Spleen (tissue), 11 donors: ENCODE data around the gene BNIP3. TPM values are rescaled to one million over a fixed set of nuclear protein-coding genes. Genes with fewer than 3 reads are reported as not detected.

ENCODE experiments used
- DNase-seq: peaks from one replicate; pipeline ENCODE4 v3.0.0-alpha.2; 2020
- H3K27ac ChIP-seq, 8 donors: fragments of 200-600 bp; sonication (generic) in 7 of 8; 1 replicate in 4 of 8; 2 replicates in 4 of 8; pipeline versions ENCODE4 v1.5.0 to v1.8.0; 2016 to 2021; ENCODE audit warnings: inconsistent platforms in 4 of 8, mild to moderate bottlenecking in 4 of 8, moderate library complexity in 1 of 8
- H3K27me3 ChIP-seq, 7 donors: fragments of 200-600 bp; sonication (generic) in 6 of 7; replicated peaks in 1 of 7; 1 replicate in 4 of 7; 2 replicates in 3 of 7; pipeline versions ENCODE4 v1.5.0 to v1.8.0; 2016 to 2021; ENCODE audit warnings: inconsistent platforms in 3 of 7, mild to moderate bottlenecking in 1 of 7
- H3K36me3 ChIP-seq, 6 donors: fragments of 200-600 bp; sonication (generic) in 5 of 6; 1 replicate in 4 of 6; 2 replicates in 2 of 6; pipeline versions ENCODE4 v1.5.0 to v1.8.0; 2016 to 2021; ENCODE audit warnings: inconsistent platforms in 2 of 6
- H3K4me1 ChIP-seq, 6 donors: fragments of 200-600 bp; sonication (generic) in 5 of 6; 1 replicate in 3 of 6; 2 replicates in 3 of 6; pipeline versions ENCODE4 v1.5.0 to v1.8.0; 2016 to 2021; ENCODE audit warnings: inconsistent platforms in 3 of 6
- H3K4me3 ChIP-seq, 8 donors: fragments of 200-600 bp; sonication (generic) in 7 of 8; 1 replicate in 4 of 8; 2 replicates in 4 of 8; pipeline versions ENCODE4 v1.5.0 to v1.8.0; 2016 to 2021; ENCODE audit warnings: inconsistent platforms in 4 of 8, mild to moderate bottlenecking in 4 of 8, moderate library complexity in 2 of 8
- H3K9me3 ChIP-seq, 8 donors: fragments of 200-600 bp; sonication (generic) in 7 of 8; 1 replicate in 4 of 8; 2 replicates in 4 of 8; pipeline versions ENCODE4 v1.5.0 to v1.8.0; 2016 to 2021; ENCODE audit warnings: inconsistent platforms in 4 of 8
- POLR2A ChIP-seq, 3 donors: fragments of 450-650 bp; IDR thresholded peaks; one replicate each; pipeline ENCODE4 v1.5.1; 2017; ENCODE audit warnings: antibody characterized with exemption in 3 of 3, mild to moderate bottlenecking in 1 of 3
- POLR2AphosphoS5 ChIP-seq, 3 donors: sonication (generic); formaldehyde crosslinking; IDR thresholded peaks; one replicate each; pipeline ENCODE4 v1.5.1; 2017; ENCODE audit warnings: antibody characterized with exemption in 3 of 3
- WGBS, 5 donors: extraction: QIAGEN DNeasy Blood & Tissue Kit in 3 of 5; methylation state at CpG; one replicate each; pipeline versions ENCODE4 v1.1.5 to v1.1.7; 2013 to 2018; 5-methylcytosine and 5-hydroxymethylcytosine counted together
- intact Hi-C: fragments of 100-400 bp; cut with DNase I; formaldehyde crosslinking; loops from one replicate; pipeline ENCODE4 v1.15.0; 2023; ENCODE audit warnings: low total_unique reads
- polyA plus RNA-seq, 3 donors: library from polyadenylated mRNA; stranded (reverse); fragments of 200-250 nt; gene quantifications; one replicate each; pipeline ENCODE4 v1.2.1, GENCODE V29; 2013
- total RNA-seq, 7 donors: library from RNA; depleted of rRNA in 3 of 7; stranded (reverse); fragments of >200 nt in 3 of 7; fragmentation: NEBNext Ultra II Directional in 4 of 7; extraction: Animal tissue kit (Norgen Biotek cat#: 25700) in 4 of 7; gene quantifications; one replicate each; pipeline versions ENCODE4 v1.1.0 to v1.2.1, GENCODE V29; 2016 to 2021
- TF ChIP-seq, protein P1 (sequence below), 11 experiments: fragments of 200-600 bp in 7 of 11; fragments of 450-650 bp in 4 of 11; sonication (generic) in 4 of 11; IDR thresholded peaks in 8 of 11; conservative IDR thresholded peaks in 3 of 11; 1 replicate in 7 of 11; 2 replicates in 4 of 11; pipeline versions ENCODE4 v1.4.0 to v1.8.0; 2016 to 2021; ENCODE audit warnings: antibody characterized with exemption in 11 of 11, inconsistent platforms in 4 of 11, mild to moderate bottlenecking in 1 of 11
- donor health status: healthy with polysubstance abuse.
- donor health status: DM: no; HTN: no; CAD: no; lungs with moderate emphysema.
- donor health status: DM: no; HTN: no; CAD: no.
- donor health status: Bipolar disorder and iron deficiency.
- donor health status: healthy.
- donor health status: DM: no; HTN: no; CAD: no.
- donor health status: DM: yes; HTN: yes; CAD: no.

BNIP3 gene
- total and polyA plus RNA-seq, 10 donors, result 4.2 to 42.6 (median 16.6) TPM

DNA sequence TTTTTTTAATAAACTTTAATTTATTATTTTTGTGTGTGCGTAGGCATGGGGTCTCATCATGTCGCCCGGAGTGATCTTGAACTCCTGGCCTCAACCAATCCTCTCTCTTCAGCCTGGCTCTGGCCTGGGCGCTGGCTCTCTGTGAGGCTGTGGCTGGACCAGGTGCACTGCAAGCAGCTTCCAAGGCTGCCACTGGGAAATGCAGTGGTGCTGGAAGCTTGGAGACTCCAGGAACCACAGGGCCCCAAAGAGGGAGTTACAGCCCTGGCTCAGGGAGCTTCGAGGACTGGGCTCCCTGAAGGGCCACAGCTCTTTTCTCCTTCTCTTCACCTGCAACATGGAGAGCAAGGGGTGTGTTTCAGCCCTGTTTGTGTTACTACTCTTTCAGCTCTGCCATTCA lies 36.7 kb upstream of the BNIP3 start:
- TF ChIP-seq, protein P1, sequence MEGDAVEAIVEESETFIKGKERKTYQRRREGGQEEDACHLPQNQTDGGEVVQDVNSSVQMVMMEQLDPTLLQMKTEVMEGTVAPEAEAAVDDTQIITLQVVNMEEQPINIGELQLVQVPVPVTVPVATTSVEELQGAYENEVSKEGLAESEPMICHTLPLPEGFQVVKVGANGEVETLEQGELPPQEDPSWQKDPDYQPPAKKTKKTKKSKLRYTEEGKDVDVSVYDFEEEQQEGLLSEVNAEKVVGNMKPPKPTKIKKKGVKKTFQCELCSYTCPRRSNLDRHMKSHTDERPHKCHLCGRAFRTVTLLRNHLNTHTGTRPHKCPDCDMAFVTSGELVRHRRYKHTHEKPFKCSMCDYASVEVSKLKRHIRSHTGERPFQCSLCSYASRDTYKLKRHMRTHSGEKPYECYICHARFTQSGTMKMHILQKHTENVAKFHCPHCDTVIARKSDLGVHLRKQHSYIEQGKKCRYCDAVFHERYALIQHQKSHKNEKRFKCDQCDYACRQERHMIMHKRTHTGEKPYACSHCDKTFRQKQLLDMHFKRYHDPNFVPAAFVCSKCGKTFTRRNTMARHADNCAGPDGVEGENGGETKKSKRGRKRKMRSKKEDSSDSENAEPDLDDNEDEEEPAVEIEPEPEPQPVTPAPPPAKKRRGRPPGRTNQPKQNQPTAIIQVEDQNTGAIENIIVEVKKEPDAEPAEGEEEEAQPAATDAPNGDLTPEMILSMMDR (IDR thresholded peaks at IDR 0.05 in 8 of 11, conservative IDR thresholded peaks at IDR 0.05 in 3 of 11), result no peak
- no peak for TF ChIP-seq POLR2A (IDR thresholded peaks at IDR 0.05)
- TF ChIP-seq POLR2AphosphoS5 (IDR thresholded peaks at IDR 0.05), result no peak

DNA sequence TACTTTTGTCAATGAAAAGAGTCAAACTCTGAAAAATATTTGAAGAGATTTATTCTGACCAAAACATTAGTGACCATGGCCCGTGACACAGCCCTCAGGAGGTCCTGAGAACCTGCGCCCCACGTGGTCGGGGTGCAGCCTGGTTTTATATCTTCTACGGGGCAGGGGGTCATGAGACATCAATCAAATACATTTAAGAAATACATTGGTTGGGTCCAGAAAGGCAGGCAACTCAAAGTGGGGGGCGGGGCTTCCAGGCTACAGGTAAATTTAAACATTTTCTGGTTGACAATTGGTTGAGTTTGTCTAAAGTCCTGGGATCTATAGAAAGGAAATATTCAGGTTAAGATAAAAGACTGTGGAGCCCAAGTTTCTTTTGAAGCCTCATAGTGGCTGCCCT lies 34.8 kb upstream of the BNIP3 start:
- Histone ChIP-seq H3K36me3 (no peaks in the 10 kb centered on the region), H3K9me3 (no peaks in the 10 kb centered on the region), H3K4me1 (no peaks in the 10 kb centered on the region), H3K4me3 (no peak overlapping the region), H3K27ac (no peak overlapping the region), H3K27me3 (no peaks in the 10 kb centered on the region)
- intact Hi-C loops, result no loop called here
- 79 to 89% (median 83%) methylated on average over 6 of the region's 6 CpGs for WGBS, 5 donors
- TF ChIP-seq POLR2A (IDR thresholded peaks at IDR 0.05) (no peak), POLR2AphosphoS5 (IDR thresholded peaks at IDR 0.05) (no peak)
- TF ChIP-seq, protein P1 (IDR thresholded peaks at IDR 0.05 in 8 of 11, conservative IDR thresholded peaks at IDR 0.05 in 3 of 11), result no peak
- no peak for DNase-seq

More for the DNA sequence above, 36.7 kb upstream of the BNIP3 start:
- WGBS, 5 donors, result 49 to 93% (median 89%) methylated on average over 5 of the region's 5 CpGs
- DNase-seq, result no peak
- H3K4me1 ChIP-seq, result peaks cover 0 to 16% (median 8%) of the 10 kb centered on the region in 6 donors
- no peaks in the 10 kb centered on the region for H3K9me3 ChIP-seq
- H3K36me3 ChIP-seq, result no peaks in the 10 kb centered on the region
- H3K4me3 ChIP-seq, result no peak overlapping the region
- peaks cover 0 to 6% (median 2%) of the 10 kb centered on the region in 7 donors for H3K27me3 ChIP-seq
- H3K27ac ChIP-seq, result no peak overlapping the region
- intact Hi-C loops, result no loop called here

DNA sequence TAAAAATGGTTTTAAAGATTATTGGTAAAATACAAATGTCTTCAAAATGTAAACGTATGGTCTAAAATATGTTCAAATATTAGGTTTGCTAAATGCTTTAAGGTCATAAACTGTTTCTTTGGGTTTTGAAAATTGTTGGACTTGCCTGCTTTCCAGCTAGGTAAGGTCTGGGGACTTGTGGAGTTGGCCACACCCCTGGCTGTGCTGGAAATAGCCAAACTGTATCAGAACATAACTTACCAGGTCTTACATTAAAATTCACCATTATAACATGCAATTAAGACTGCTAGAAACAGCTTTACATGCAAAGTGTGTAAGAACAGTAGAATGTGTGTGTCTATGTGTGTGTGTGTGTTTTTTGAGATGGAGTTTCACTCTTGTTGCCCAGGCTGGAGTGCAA lies 29.7 kb upstream of the BNIP3 start:
- intact Hi-C loops, result no loop called here
- WGBS, 5 donors, result 83 to 95% (median 86%) methylated on average over 1 of the region's 1 CpG
- H3K4me3 ChIP-seq, result no peak overlapping the region
- H3K27me3 ChIP-seq, result peaks cover 0 to 12% (median 0%) of the 10 kb centered on the region in 7 donors
- H3K9me3 ChIP-seq, result no peaks in the 10 kb centered on the region
- no peak overlapping the region for H3K27ac ChIP-seq
- no peak for DNase-seq
- TF ChIP-seq POLR2A (IDR thresholded peaks at IDR 0.05) (no peak), POLR2AphosphoS5 (IDR thresholded peaks at IDR 0.05) (no peak)
- TF ChIP-seq, protein P1 (IDR thresholded peaks at IDR 0.05 in 8 of 11, conservative IDR thresholded peaks at IDR 0.05 in 3 of 11), result no peak
- no peaks in the 10 kb centered on the region for H3K4me1 ChIP-seq
- no peaks in the 10 kb centered on the region for H3K36me3 ChIP-seq

DNA sequence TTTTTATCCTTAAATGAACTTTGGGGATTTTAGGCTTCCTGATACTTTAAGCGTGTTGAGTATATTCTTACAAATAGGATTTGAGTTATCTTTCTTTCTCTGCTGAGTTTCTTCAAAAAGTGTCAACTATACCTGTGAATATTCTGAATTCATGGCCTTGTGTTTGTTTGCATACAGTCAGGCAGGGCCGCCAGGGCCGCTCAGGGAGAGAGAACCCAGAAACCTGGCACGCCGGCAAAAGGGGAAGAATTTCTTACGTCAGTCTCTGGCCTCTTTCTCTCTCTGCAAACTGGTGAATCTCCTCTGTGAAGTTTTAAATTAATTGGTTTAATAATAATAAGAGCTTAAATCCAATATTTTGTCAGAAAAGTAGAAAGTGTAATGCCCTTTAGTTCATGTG lies 29.3 kb upstream of the BNIP3 start:
- 68 to 86% (median 76%) methylated on average over 6 of the region's 6 CpGs for WGBS, 5 donors
- no peak overlapping the region for H3K27ac ChIP-seq
- H3K4me3 ChIP-seq, result no peak overlapping the region
- no peaks in the 10 kb centered on the region for H3K9me3 ChIP-seq
- intact Hi-C loops, result no loop called here
- H3K27me3 ChIP-seq, result peaks cover 0 to 12% (median 0%) of the 10 kb centered on the region in 7 donors
- no peaks in the 10 kb centered on the region for H3K4me1 ChIP-seq
- DNase-seq, result no peak
- no peaks in the 10 kb centered on the region for H3K36me3 ChIP-seq
- TF ChIP-seq POLR2A (IDR thresholded peaks at IDR 0.05) (no peak), POLR2AphosphoS5 (IDR thresholded peaks at IDR 0.05) (no peak)
- TF ChIP-seq, protein P1 (IDR thresholded peaks at IDR 0.05 in 8 of 11, conservative IDR thresholded peaks at IDR 0.05 in 3 of 11), result no peak
